ENCODE measurements around the gene SUOX.

Gene SUOX

DNA sequence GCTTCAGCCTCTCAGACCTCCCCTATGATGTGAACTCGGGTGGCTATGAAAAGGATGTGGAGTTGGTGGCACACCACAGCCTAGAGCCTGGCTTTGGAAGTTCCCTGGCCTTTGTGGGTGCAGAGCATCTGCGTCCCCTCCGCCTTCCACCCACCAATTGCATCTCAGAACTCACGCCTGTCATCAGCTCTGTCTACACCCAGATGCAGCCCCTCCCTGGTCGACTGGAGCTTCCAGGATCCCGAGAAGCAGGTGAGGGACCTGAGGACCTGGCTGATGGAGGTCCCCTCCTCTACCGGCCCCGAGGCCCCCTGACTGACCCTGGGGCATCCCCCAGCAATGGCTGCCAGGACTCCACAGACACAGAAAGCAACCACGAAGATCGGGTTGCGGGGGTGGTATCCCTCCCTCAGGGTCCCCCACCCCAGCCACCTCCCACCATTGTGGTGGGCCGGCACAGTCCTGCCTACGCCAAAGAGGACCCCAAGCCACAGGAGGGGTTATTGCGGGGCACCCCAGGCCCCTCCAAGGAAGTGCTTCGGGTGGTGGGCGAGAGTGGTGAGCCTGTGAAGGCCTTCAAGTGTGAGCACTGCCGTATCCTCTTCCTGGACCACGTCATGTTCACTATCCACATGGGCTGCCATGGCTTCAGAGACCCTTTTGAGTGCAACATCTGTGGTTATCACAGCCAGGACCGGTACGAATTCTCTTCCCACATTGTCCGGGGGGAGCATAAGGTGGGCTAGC is 37.7 kb downstream of the SUOX start:
- TF ChIP-seq, protein P1, sequence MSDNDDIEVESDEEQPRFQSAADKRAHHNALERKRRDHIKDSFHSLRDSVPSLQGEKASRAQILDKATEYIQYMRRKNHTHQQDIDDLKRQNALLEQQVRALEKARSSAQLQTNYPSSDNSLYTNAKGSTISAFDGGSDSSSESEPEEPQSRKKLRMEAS (IDR thresholded peaks at IDR 0.05; ENCODE audit: low read depth, low read length): no peak
- TF ChIP-seq MYC (IDR thresholded peaks at IDR 0.05; ENCODE audit: low read depth, low read length) (no peak), POLR2A (IDR thresholded peaks at IDR 0.05; ENCODE audit: extremely low read depth, insufficient read length) (no peak)
- no peak overlapping the region for H3K4me3 ChIP-seq (ENCODE audit: low read depth, low read length)
- no peak for DNase-seq (ENCODE audit: low read depth)

DNA sequence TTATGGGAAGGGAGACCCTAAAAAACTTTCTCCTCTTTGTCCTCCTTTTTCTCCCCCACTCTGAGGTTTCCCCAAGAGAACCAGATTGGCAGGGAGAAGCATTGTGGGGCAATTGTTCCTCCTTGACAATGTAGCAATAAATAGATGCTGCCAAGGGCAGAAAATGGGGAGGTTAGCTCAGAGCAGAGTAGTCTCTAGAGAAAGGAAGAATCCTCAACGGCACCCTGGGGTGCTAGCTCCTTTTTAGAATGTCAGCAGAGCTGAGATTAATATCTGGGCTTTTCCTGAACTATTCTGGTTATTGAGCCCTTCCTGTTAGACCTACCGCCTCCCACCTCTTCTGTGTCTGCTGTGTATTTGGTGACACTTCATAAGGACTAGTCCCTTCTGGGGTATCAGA is 40.1 kb downstream of the SUOX start:
- TF ChIP-seq, protein P2, sequence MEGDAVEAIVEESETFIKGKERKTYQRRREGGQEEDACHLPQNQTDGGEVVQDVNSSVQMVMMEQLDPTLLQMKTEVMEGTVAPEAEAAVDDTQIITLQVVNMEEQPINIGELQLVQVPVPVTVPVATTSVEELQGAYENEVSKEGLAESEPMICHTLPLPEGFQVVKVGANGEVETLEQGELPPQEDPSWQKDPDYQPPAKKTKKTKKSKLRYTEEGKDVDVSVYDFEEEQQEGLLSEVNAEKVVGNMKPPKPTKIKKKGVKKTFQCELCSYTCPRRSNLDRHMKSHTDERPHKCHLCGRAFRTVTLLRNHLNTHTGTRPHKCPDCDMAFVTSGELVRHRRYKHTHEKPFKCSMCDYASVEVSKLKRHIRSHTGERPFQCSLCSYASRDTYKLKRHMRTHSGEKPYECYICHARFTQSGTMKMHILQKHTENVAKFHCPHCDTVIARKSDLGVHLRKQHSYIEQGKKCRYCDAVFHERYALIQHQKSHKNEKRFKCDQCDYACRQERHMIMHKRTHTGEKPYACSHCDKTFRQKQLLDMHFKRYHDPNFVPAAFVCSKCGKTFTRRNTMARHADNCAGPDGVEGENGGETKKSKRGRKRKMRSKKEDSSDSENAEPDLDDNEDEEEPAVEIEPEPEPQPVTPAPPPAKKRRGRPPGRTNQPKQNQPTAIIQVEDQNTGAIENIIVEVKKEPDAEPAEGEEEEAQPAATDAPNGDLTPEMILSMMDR (IDR thresholded peaks at IDR 0.05; ENCODE audit: low read depth, low read length): no peak
- TF ChIP-seq MYC (IDR thresholded peaks at IDR 0.05; ENCODE audit: low read depth, low read length): no peak
- no peak for TF ChIP-seq POLR2A (IDR thresholded peaks at IDR 0.05; ENCODE audit: extremely low read depth, insufficient read length)
- TF ChIP-seq, protein P1 (IDR thresholded peaks at IDR 0.05; ENCODE audit: low read depth, low read length): no peak
- DNase-seq (ENCODE audit: low read depth): peak; percentile 63
- no peak overlapping the region for H3K4me3 ChIP-seq (ENCODE audit: low read depth, low read length)

DNA sequence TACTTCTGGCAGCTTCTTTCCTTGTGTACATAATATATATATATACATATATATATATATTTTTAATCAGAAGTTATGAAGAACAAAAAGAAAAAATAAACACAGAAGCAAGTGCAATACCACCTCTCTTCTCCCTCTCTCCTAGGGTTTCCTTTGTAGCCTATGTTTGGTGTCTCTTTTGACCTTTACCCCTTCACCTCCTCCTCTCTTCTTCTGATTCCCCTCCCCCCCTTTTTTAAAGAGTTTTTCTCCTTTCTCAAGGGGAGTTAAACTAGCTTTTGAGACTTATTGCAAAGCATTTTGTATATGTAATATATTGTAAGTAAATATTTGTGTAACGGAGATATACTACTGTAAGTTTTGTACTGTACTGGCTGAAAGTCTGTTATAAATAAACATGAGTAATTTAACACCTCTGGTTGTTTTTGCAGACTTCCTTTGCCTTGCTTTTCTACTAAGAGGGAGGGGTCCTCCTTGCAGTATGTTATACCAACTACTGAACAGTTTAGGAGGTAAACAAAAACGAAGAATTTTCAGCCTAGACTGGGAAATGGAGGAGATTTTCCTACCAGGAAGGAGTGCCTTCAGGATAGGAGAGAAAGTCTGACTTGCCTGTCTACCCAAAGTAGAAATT is 41.1 kb downstream of the SUOX start:
- no peak overlapping the region for H3K4me3 ChIP-seq (ENCODE audit: low read depth, low read length)
- DNase-seq (ENCODE audit: low read depth): no peak
- TF ChIP-seq POLR2A (IDR thresholded peaks at IDR 0.05; ENCODE audit: extremely low read depth, insufficient read length) (no peak), MYC (IDR thresholded peaks at IDR 0.05; ENCODE audit: low read depth, low read length) (no peak)
- TF ChIP-seq, protein P2 (IDR thresholded peaks at IDR 0.05; ENCODE audit: low read depth, low read length): no peak
- TF ChIP-seq, protein P1 (IDR thresholded peaks at IDR 0.05; ENCODE audit: low read depth, low read length): no peak

DNA sequence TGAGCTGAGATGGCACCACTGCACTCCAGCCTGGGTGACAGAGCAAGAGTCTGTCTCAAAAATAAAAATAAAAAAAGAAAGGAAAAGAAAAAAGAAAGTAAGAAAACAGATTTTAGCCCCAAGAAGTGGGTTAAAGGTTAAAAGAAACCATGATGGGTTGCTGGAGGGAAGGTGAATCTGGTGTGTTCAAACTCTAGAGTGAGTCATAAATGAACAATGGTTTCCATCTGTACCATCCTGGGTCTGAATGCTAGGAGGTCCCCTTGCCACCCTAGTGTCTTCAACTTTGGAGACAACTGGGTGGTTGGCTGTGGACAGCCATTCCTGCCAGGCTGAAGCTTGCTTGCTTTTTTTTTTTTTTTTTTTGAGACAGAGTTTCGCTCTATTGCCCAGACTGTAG is 43.1 kb downstream of the SUOX start:
- no peak for DNase-seq (ENCODE audit: low read depth)
- TF ChIP-seq, protein P1 (IDR thresholded peaks at IDR 0.05; ENCODE audit: low read depth, low read length): no peak
- TF ChIP-seq MYC (IDR thresholded peaks at IDR 0.05; ENCODE audit: low read depth, low read length): no peak
- TF ChIP-seq POLR2A (IDR thresholded peaks at IDR 0.05; ENCODE audit: extremely low read depth, insufficient read length): no peak
- TF ChIP-seq, protein P2 (IDR thresholded peaks at IDR 0.05; ENCODE audit: low read depth, low read length): no peak
- H3K4me3 ChIP-seq (ENCODE audit: low read depth, low read length): no peak overlapping the region

DNA sequence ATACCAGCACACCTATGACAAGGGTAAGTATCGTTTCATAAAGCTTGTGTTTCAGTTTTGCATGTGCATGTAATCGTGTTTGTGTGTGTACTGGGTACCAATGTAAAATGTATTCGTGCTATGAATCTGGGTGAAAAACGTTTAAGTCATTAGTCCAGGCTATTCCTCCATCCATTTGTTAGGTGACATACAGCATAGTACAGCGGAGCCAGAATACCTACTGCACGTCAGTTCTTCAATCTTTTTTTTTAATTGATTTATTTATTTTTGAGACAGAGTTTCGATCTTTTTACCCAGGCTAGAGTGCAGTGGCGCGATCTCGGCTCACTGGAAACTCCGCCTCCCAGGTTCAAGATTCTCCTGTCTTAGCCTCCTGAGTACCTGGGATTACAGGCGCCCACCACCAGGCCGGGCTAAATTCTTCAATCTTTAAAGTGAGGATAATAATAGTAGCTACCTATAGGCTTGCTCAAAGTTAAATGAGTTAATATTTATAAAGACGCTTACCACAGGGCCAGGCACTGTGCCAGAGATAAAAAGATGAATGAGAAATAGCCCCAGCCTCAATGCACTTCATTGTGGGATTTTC is 44.0 kb downstream of the SUOX start:
- no peak for DNase-seq (ENCODE audit: low read depth)
- H3K4me3 ChIP-seq (ENCODE audit: low read depth, low read length): peak overlapping the region; percentile 56
- TF ChIP-seq, protein P2 (IDR thresholded peaks at IDR 0.05; ENCODE audit: low read depth, low read length): no peak
- TF ChIP-seq MYC (IDR thresholded peaks at IDR 0.05; ENCODE audit: low read depth, low read length) (no peak), POLR2A (IDR thresholded peaks at IDR 0.05; ENCODE audit: extremely low read depth, insufficient read length) (no peak)
- TF ChIP-seq, protein P1 (IDR thresholded peaks at IDR 0.05; ENCODE audit: low read depth, low read length): no peak
